Activated T-helper 1 cell treated with anti-CD3 and anti-CD28 coated beads, Interleukin-12 subunit alpha, Interleukin-12 subunit beta, Interleukin-2, Interleukin-4 antibody, amounts not matched to agents 30 ng/mL and 10 ng/mL and 1 ng/mL, durations not matched to agents 14 hours and 24 hours and 36 hours (primary cell): ENCODE results near the gene GTF2A2. TPM values are rescaled to one million over a fixed set of nuclear protein-coding genes. Genes with fewer than 3 reads are reported as not detected.
"Not testable (repeated sequence)": the region's sequence is repeated elsewhere in the genome, so short reads cannot be mapped to it uniquely, and the experiment has no call there.

Experiments
- DNase-seq: peaks from one replicate; pipeline ENCODE4 v3.0.0; 2021; ENCODE audit warnings: low spot score
- H3K27ac Mint-ChIP-seq: one replicate; pipeline ENCODE4 v1.8.0; 2021; ENCODE audit warnings: mild to moderate bottlenecking, mixed read lengths
- H3K27me3 Mint-ChIP-seq: one replicate; pipeline ENCODE4 v1.8.0; 2022; ENCODE audit warnings: mild to moderate bottlenecking, moderate library complexity, mixed read lengths; ENCODE audit not compliant: insufficient read depth
- H3K36me3 Mint-ChIP-seq: one replicate; pipeline ENCODE4 v1.8.0; 2021; ENCODE audit warnings: low read depth, mixed read lengths
- H3K4me1 Mint-ChIP-seq: one replicate; pipeline ENCODE4 v1.8.0; 2021; ENCODE audit warnings: low read depth, mixed read lengths
- H3K4me3 Mint-ChIP-seq: one replicate; pipeline ENCODE4 v1.8.0; 2021; ENCODE audit warnings: mild to moderate bottlenecking, moderate library complexity, mixed read lengths
- H3K9me3 Mint-ChIP-seq: one replicate; pipeline ENCODE4 v1.8.0; 2021; ENCODE audit warnings: mixed read lengths
- intact Hi-C: fragments of 100-400 bp; cut with micrococcal nuclease; formaldehyde crosslinking; loops from one replicate; pipeline ENCODE4 v1.15.1; 2024
- total RNA-seq: library from RNA; stranded (reverse); gene quantifications from 2 replicates; pipeline ENCODE4 v1.2.3, GENCODE V29; 2022

The GTF2A2 gene
- total RNA-seq, 1 donor from 2014 or later, result 197 TPM

DNA sequence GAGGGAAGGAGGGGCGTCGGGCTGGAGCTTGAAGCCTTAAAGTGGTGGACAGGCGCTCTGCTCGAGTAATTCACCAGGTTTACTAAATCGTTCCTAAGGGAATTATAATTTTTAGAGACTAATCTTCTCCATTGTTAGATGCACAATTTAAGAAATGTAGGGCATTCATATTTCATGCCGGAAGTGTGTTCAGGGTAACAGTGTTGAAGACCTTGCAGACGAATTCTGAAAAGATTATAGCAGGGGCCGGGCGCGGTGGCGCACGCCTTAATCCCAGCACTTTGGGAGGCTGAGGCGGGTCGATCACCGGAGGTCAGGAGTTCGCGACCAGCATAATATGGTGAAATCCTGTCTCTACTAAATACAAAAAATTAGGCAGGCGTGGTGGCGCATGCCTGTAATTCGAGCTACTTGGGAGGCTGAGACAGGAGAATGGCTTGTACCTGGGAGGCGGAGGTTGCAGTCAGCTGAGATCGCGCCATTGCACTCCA, 365 bp upstream of the GTF2A2 start:
- no peaks in the 10 kb centered on the region for H3K4me1 Mint-ChIP-seq
- no peak for DNase-seq
- peak overlapping the region; percentile 79 for H3K27ac Mint-ChIP-seq
- H3K27me3 Mint-ChIP-seq, result no peaks in the 10 kb centered on the region
- peaks cover 25% of the 10 kb centered on the region for H3K36me3 Mint-ChIP-seq
- no peaks in the 10 kb centered on the region for H3K9me3 Mint-ChIP-seq
- intact Hi-C loops, result loop anchor here (1.0 to 2.0 kb wide), 4 partner anchors 31 to 724 kb away; partner anchors contain the start of genes CCNB2, RNF111 and SLTM
- H3K4me3 Mint-ChIP-seq, result no peak overlapping the region

- intact Hi-C loops, result no loop called here
- Mint-ChIP-seq H3K36me3 (peaks cover 22% of the 10 kb centered on the region), H3K27ac (no peak overlapping the region), H3K9me3 (no peaks in the 10 kb centered on the region), H3K27me3 (no peaks in the 10 kb centered on the region), H3K4me3 (no peak overlapping the region), H3K4me1 (peaks cover 7% of the 10 kb centered on the region)
- no peak for DNase-seq
These were observed 3.3 kb downstream of the GTF2A2 start for GRCh38 chr15:59654046-59654445.

DNA sequence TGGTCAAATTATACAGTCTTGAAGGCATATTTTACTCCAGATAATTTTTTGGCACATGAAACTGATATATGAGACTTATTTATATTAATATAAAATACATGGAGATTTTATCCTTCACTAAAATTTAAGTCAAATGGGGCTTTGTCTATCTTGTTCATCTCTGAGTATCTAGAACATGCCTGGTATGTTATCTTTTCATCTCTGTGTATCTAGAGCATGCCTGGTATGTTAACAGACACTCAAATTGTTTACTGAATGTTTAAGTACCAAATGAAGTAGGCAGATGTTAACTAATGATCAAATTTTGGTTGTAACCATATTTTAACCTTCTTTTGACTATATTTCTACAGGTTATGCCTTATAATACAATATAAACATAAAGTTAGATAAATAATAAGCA, 7.7 kb downstream of the GTF2A2 start:
- H3K4me3 Mint-ChIP-seq, result no peak overlapping the region
- H3K27ac Mint-ChIP-seq, result no peak overlapping the region
- H3K36me3 Mint-ChIP-seq, result peaks cover 35% of the 10 kb centered on the region
- no peaks in the 10 kb centered on the region for H3K9me3 Mint-ChIP-seq
- H3K27me3 Mint-ChIP-seq, result no peaks in the 10 kb centered on the region
- H3K4me1 Mint-ChIP-seq, result peaks cover 10% of the 10 kb centered on the region
- intact Hi-C loops, result no loop called here
- DNase-seq, result no peak

DNA sequence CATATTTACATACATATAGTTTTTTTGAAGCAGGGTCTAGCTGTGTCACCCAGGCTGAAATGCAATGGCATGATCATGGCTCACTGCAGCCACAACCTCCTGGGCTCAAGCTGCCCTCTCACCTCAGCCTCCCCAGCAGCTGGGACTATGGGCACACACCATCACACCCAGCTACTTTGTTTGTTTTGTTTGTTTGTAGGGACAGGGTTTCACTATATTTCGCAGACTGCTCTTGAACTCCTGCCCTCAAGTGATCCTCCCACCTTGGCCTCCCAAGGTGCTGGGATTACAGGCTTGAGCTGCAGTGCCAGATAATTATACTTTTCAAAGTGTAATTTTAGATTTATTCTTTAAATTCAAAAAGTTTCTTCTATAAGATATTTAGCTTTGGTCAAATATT, 10.2 kb downstream of the GTF2A2 start:
- H3K4me3 Mint-ChIP-seq, result no peak overlapping the region
- H3K4me1 Mint-ChIP-seq, result peaks cover 13% of the 10 kb centered on the region
- no peaks in the 10 kb centered on the region for H3K27me3 Mint-ChIP-seq
- no peaks in the 10 kb centered on the region for H3K9me3 Mint-ChIP-seq
- H3K27ac Mint-ChIP-seq, result no peak overlapping the region
- H3K36me3 Mint-ChIP-seq, result peaks cover 31% of the 10 kb centered on the region
- intact Hi-C loops, result no loop called here
- DNase-seq, result no peak

DNA sequence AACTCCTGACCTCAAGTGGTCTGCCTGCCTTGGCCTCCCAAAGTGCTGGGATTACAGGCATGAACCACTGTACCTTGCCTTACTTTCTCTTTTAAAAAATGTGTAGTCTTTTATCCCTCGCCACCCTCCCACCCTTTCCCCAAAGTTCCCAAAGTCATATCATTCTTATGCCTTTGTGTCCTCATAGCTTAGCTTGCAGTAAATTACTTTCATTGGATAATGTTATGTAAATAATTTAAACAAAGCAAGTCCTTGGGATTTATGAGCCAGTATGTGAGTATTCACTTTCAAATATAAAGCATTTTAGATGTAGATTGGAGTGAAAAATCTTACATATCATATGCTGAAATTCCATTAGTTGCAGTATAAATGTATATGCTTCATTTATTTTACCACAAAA, 11.0 kb downstream of the GTF2A2 start:
- Mint-ChIP-seq H3K4me1 (peaks cover 13% of the 10 kb centered on the region), H3K27me3 (no peaks in the 10 kb centered on the region), H3K9me3 (no peaks in the 10 kb centered on the region), H3K27ac (no peak overlapping the region), H3K4me3 (no peak overlapping the region), H3K36me3 (peaks cover 28% of the 10 kb centered on the region)
- DNase-seq, result no peak
- intact Hi-C loops, result no loop called here

GRCh38 chr15:59645812-59646211, 11.5 kb downstream of the GTF2A2 start:
- Mint-ChIP-seq H3K36me3 (peaks cover 27% of the 10 kb centered on the region), H3K4me1 (peaks cover 12% of the 10 kb centered on the region)
- H3K27ac Mint-ChIP-seq, H3K27me3 Mint-ChIP-seq, intact Hi-C loops, H3K4me3 Mint-ChIP-seq, H3K9me3 Mint-ChIP-seq, DNase-seq: not testable (repeated sequence)

DNA sequence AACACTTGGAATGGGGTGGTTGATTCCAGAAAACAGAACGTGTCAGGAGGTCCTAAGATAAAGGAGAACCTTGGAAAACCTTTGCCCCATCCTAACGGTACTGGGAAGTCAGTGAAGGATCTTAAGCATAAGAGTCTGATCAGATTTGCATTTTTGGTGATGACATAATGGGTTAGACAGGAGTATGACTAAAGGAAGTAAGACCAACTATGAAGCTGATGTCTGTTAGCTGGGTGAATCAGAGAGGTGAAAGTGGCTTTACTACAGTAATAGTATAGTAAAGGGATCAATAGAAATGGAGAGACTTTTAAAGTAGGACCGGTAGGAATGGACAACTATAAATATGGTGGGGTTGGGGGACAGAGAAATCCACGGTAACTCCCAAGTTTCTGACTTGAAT, 12.6 kb downstream of the GTF2A2 start:
- Mint-ChIP-seq H3K36me3 (peaks cover 19% of the 10 kb centered on the region), H3K4me1 (peaks cover 7% of the 10 kb centered on the region), H3K4me3 (no peak overlapping the region), H3K27ac (no peak overlapping the region), H3K27me3 (no peaks in the 10 kb centered on the region), H3K9me3 (no peaks in the 10 kb centered on the region)
- intact Hi-C loops, result no loop called here
- no peak for DNase-seq

DNA sequence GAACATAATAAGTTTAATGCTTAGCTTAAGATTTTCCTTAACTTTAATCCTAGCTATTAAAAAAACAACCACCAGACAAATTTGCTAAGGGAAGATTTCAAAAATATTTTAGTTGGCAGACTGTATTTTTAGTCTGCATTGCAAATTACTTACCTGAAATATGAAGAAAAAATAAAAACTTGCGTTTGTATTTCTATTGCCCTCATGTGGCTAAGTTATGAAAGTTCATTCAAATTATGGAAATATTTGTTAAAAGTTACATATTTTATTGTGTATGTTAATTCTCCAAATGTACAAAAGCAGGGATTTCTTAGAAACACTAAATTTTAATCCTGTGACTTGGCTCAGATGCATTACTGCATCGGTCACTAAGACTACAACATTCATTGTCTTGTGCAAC, 15.0 kb downstream of the GTF2A2 start:
- Mint-ChIP-seq H3K9me3 (no peaks in the 10 kb centered on the region), H3K27me3 (no peaks in the 10 kb centered on the region), H3K27ac (no peak overlapping the region), H3K4me1 (peaks cover 7% of the 10 kb centered on the region), H3K36me3 (peaks cover 25% of the 10 kb centered on the region), H3K4me3 (no peak overlapping the region)
- DNase-seq, result no peak
- intact Hi-C loops, result no loop called here

- not testable (repeated sequence) for DNase-seq
These were observed 19.8 kb downstream of the GTF2A2 start for GRCh38 chr15:59637507-59637906.

GRCh38 chr15:59636184-59636583, 21.1 kb downstream of the GTF2A2 start:
- intact Hi-C loops, result no loop called here
- Mint-ChIP-seq H3K27ac (no peak overlapping the region), H3K9me3 (no peaks in the 10 kb centered on the region), H3K4me3 (no peak overlapping the region), H3K4me1 (no peaks in the 10 kb centered on the region), H3K36me3 (peaks cover 15% of the 10 kb centered on the region), H3K27me3 (no peaks in the 10 kb centered on the region)
- no peak for DNase-seq

More at GRCh38 chr15:59637507-59637906, 19.8 kb downstream of the GTF2A2 start:
- H3K4me1 Mint-ChIP-seq, intact Hi-C loops, H3K9me3 Mint-ChIP-seq, H3K27ac Mint-ChIP-seq, H3K27me3 Mint-ChIP-seq, H3K4me3 Mint-ChIP-seq: not testable (repeated sequence)
- peaks cover 17% of the 10 kb centered on the region for H3K36me3 Mint-ChIP-seq

GRCh38 chr15:59632714-59633113, 24.6 kb downstream of the GTF2A2 start:
- Mint-ChIP-seq H3K27me3 (peaks cover 4% of the 10 kb centered on the region), H3K4me3 (no peak overlapping the region), H3K4me1 (no peaks in the 10 kb centered on the region), H3K36me3 (peaks cover 8% of the 10 kb centered on the region), H3K9me3 (no peaks in the 10 kb centered on the region), H3K27ac (no peak overlapping the region)
- no peak for DNase-seq
- intact Hi-C loops, result no loop called here

DNA sequence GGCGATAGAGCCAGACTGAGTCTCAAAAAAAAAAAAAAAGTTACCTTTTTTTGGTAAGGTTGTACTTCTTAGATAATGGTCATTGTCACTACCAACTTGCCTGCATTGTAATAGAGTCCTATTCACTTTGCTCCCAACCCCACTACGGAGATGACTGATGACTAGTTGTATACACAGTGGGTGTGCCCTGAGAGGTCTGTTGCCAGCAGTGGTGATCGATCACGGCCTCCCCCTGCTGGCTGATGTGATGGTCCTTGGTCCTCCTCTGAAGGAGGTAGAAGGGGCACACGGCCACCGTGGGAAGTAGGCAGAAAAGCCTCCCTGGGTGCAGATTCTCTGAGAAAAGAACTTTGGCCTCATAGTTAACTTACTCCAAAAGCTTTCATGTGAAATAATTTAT, 35.0 kb downstream of the GTF2A2 start:
- Mint-ChIP-seq H3K27me3 (peaks cover 17% of the 10 kb centered on the region), H3K4me1 (no peaks in the 10 kb centered on the region), H3K9me3 (no peaks in the 10 kb centered on the region), H3K4me3 (no peak overlapping the region), H3K36me3 (no peaks in the 10 kb centered on the region), H3K27ac (no peak overlapping the region)
- intact Hi-C loops, result loop anchor here (1.0 kb wide), 1 partner anchor 90 kb away; no protein-coding TSS in a partner anchor
- DNase-seq, result peak; percentile 11

GRCh38 chr15:59618406-59618805, 38.9 kb downstream of the GTF2A2 start:
- Mint-ChIP-seq H3K4me1 (peaks cover 6% of the 10 kb centered on the region), H3K9me3 (no peaks in the 10 kb centered on the region), H3K36me3 (no peaks in the 10 kb centered on the region), H3K27me3 (peaks cover 20% of the 10 kb centered on the region), H3K27ac (no peak overlapping the region), H3K4me3 (no peak overlapping the region)
- intact Hi-C loops, result no loop called here
- no peak for DNase-seq

DNA sequence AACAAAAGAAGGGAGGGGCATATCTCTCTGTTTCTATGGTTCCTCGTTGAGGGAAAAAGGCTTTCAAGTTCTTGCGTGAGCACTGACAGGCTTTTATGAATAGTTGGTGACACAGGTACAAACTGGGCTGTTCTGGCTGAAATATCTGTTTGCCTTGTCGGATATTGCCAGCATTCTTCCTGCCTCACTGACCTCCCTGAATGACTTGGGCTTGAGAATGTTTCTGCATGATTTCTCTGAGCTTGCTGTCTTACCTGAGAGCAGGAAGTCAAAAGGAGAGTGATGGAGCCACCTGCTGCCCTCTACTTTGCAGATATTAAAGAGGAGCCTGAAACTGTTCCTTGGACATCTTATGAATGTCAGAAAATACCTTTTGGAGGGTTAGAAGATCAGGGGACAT, 40.9 kb downstream of the GTF2A2 start:
- Mint-ChIP-seq H3K9me3 (no peaks in the 10 kb centered on the region), H3K36me3 (no peaks in the 10 kb centered on the region), H3K27ac (no peak overlapping the region), H3K4me3 (no peak overlapping the region), H3K27me3 (peaks cover 20% of the 10 kb centered on the region), H3K4me1 (peaks cover 6% of the 10 kb centered on the region)
- no peak for DNase-seq
- intact Hi-C loops, result no loop called here
